ENCODE measurements around the gene FAM47B.

DNA sequence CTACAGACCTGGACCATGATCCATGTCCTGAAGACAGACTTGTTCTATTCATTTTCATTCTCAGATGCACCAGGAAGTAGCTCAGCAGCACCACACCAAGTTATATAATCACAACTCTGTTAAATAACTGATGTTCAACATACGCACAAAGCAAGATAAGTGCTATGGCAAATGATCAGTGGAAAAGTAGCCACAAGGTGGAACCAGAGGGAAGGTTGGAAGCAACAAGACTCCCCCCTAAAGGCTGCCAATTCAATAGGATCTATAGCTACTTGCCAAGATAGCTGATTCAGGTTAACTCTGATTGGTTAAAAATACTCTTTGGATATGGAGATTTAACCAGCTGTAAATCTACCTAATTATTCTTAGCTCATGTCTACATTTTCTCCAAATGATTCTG, 23.7 kb upstream of the FAM47B start:
- TF ChIP-seq, protein P1, sequence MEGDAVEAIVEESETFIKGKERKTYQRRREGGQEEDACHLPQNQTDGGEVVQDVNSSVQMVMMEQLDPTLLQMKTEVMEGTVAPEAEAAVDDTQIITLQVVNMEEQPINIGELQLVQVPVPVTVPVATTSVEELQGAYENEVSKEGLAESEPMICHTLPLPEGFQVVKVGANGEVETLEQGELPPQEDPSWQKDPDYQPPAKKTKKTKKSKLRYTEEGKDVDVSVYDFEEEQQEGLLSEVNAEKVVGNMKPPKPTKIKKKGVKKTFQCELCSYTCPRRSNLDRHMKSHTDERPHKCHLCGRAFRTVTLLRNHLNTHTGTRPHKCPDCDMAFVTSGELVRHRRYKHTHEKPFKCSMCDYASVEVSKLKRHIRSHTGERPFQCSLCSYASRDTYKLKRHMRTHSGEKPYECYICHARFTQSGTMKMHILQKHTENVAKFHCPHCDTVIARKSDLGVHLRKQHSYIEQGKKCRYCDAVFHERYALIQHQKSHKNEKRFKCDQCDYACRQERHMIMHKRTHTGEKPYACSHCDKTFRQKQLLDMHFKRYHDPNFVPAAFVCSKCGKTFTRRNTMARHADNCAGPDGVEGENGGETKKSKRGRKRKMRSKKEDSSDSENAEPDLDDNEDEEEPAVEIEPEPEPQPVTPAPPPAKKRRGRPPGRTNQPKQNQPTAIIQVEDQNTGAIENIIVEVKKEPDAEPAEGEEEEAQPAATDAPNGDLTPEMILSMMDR (conservative IDR thresholded peaks at IDR 0.05; ENCODE audit: low read length), result peak; percentile 31
- TF ChIP-seq EZH2phosphoT487 (IDR thresholded peaks at IDR 0.05; ENCODE audit: borderline replicate concordance, low read depth, low read length), result no peak
